Left forelimb (tissue), 1 donor: ENCODE data around the gene GREM1.

Experiments used
- DNase-seq: peaks from one replicate; pipeline ENCODE4 v3.0.0-alpha.2; 2018; ENCODE audit warnings: low spot score

GREM1 gene

DNA sequence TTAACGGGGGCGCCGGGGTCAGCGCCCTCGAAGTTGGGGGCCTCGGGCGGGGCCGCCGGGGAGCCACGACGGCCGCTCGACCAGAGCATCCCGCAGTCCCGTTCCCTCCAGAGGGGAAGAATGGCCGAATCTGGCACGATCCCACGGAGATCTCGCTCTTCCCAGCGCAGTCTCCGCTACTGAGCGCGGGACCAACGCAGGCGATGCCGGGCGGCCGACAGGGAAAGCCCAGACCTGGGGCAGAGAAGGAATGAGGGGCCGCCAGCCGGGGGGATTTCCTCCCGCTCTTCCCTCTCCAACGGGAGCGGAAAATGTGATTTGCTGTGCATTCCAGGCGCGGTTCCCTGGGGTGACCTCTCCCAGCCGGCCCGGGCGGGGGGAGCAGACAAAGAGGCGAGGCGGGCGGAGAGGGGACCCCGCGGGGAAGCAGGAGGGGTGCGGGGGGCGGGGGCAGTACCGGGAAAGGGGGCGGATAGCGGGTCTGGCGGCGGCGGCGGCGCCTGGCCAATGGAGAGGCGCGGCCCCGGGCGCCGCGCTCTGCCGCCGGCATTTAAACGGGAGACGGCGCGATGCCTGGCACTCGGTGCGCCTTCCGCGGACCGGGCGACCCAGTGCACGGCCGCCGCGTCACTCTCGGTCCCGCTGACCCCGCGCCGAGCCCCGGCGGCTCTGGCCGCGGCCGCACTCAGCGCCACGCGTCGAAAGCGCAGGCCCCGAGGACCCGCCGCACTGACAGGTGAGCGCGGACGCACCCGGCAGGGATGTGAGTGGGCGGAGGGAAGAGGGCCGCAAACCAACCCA is at the start of gene GREM1:
TSS of gene GREM1 (plus strand) at position 579 of the 801 bp plus-strand sequence. CDS start 12,687 bp downstream, outside the sequence.
- peak; percentile 66 for DNase-seq

DNA sequence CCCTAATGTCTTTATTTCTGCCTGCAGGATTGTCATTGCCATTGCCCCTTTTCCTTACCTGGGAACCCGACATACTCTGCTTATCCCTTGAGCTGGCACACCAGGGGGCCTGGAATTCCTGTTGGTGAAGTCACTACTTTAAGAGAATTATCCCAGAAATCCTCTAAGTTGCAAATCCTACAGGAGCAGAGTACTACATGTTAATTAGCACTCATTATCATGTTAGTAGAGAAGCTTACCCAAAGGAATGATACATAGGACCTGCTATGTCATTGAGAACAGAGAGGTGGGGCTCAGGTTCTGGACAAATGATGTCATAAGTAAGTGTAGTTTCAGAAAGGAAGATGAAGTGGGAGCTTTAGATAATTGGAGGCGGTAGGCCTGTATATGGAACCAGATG is 48.9 kb upstream of the GREM1 start:
- no peak for DNase-seq

DNA sequence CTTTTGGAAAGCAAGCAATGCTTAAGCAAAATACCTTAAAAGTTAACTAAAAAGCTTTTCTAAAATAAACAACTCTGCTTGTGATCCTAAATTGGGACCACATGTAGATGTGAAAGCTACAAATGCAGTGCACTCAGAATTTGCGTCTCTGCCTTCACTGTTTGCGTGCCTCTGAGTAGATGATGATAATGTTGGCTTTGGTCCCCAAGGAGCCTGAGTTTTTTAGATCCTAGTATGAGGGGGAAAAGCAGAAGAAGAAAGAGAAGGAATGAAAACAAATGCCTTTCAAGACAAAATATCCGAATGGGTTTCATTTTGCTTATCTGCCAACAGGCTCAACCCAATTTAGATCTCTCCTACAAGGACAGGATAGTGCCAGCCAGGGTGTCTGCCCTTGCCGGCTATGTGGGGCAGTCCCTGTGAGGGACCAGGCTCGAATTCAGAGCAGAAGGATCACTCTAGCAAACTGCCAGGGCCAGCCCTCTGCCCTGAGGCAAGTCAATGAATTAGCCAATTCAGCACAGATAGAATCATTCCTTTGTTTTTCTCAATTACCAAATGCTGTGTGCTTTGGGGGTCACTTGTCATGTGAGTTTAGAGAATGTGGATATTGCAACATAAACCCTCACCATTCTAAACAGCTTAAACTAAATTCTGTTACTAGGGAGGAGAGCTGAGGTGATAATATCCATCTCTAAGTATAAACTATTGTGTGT is 47.8 kb upstream of the GREM1 start:
- no peak for DNase-seq

DNA sequence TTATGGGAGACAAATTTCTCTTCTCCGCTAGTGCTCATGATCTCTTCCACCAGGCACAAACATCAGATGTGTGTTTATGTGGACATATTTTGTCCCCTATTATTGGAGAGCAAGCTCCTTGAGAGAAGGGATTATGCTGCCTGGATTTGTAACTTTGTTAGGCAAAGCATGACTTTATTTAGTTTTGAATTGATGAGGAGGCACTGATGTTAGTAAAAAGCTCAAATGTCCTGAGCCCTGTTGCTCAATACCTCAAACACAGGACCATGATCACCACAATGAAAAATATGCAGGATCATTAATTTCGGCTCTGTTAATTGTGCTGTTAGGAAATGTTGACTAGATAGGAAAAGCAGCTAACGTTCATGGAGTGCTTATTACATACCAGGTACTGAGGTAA is 47.2 kb upstream of the GREM1 start:
- no peak for DNase-seq

DNA sequence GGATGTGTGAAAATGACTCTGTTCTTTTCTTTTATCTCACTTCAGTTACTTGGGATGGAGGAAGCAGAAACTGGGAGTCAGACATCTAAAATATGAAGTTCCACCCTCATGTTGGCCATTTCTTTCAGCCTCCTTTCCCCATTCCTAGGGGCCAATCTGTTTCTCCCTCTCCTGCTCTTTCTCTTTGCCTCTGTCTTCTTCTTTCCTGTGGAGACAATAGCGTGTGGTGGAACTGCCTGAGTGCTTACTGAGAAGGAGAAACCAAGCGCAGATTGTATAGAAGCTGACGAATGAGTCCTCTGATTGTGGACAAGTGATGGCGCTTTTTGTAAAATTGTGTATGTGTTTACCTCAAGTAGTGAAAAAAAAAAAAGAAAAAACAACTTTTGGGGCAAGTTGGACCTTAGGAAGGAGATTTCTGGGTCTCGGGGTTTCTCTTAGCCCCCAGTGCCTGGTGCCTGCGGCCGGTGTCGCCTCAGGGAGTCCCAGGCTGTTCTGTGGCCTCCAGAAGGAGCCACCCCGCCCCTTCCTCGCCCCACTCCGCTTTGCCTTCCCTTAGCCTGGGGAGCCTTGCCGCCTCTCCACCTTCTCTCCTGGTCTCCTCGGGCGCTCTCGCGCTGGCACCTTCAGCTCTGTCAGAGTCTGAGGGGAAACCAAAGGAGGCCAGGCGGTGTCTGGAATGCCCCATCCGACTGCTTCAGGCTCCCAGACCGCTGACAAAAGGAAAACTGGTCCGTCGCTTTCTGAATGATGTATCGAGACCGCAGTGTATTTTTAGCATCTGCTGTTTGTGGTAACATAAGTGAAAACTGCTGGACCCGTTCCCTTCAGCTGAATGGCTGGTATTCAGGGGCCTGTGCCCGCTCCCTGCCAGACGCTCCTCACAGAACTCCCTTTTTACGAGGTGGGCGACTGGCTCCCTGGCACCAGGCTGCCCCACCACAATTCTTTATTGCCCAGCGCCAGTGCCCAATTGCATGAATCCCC is 46.2 kb upstream of the GREM1 start:
- no peak for DNase-seq

- no peak for DNase-seq
Observed at GRCh38 chr15:32674681-32675080, 43.1 kb upstream of the GREM1 start.

DNA sequence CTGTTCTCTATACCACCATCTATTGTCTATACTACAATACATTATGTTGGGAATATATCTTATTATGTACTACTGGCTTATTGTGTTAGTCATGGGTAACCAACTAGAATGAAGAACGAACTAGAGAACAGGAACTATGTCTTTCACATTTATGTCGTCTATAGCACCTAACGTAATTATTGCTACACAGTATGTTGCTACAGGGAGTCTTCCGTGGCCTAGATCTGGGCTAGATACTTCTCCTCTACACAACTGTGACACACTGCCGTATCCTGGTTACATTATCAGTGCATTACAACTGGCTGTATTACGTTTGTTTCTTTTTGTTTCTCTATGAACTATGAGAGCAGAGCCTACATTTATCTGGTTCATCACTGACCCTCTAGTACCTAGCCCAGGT is 42.3 kb upstream of the GREM1 start:
- no peak for DNase-seq

GRCh38 chr15:32676169-32676568 is 41.6 kb upstream of the GREM1 start:
- DNase-seq: no peak

DNA sequence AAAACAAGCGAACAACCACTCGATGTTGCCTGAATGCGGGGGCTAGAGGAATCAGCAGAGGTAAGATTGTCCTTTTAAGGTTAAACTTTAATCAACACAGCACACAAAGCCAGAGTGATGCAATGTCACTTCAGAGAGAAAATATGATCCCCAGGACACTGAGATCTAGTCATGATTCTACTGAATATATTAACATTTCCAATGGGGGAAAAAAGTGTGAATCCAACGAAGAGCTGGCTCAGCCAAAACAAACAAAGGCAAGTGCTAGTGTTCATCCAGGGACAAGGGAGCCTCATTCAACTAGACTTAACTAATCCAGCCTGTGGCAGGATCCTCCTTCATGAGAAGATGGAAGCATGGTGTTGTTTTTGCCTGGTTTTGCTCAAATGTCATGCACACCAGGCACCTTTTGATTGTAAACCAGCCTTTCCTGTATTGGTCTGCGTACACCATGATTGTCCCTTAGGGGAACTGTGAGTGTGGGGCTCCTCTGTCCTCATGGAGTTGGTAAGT is 40.5 kb upstream of the GREM1 start:
- no peak for DNase-seq

- DNase-seq: no peak
Observed at GRCh38 chr15:32679298-32679690, 38.5 kb upstream of the GREM1 start.

- no peak for DNase-seq
Observed at GRCh38 chr15:32682569-32682968, 35.2 kb upstream of the GREM1 start.

DNA sequence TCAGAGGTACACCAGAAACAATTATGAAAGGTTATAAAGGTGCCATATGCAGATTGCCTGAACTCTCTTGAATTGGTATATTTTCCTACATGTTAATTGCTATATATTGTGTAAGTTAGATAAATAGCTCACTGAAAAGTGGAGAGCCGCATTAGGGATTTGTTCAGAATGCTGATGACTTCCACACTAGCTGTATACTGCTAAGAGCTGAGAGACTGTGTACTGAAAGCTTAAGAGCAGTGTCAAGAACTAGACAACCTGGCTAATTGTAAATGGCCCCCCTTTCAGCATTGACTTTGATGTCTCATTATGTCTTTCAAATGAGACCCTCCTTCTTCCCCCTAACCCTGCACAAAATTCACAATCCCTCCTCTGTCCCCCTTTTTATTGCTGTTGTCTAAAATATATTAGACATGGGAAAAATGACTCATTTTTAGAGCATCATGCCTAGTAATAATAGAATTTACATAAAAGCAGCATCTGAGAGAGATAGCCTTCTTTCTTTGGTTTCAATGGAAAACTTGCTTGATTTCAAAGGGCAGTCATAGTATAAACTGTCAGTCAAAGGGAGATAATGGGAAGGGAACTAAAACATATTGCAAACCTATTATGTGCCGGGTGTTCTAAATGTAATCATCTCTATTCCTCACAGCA is 34.7 kb upstream of the GREM1 start:
- DNase-seq: no peak

DNA sequence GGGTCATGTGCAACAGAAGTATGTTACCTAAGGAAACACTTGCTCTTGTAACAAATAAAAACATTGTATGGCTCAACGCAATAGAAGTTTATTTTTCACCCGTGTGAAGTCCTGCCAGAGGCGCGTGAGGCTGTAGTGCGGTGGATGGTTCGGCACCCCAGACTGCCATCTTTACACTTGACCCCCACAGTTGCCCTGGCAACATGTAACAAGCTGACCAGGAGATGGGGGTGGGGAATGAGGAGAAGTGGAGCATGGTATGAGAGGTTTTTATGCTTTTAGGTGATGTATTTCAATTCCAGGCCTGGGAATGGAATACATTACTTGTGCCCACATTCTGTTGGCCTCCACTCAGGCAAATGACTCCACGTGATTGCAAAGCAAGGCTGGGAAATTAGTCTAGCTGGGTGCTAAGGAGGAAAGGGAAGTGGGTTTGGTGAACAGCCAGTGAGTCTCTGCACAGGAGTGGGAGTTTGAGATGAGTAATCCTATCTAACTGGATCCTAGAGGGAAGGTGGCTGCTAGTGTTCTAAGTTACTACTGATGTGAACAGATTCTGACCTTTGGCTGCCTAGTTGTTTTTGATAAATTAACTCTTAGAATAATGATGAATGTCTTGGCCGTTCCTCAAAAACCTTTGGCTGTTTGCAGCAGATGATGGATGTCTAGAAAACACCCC is 33.8 kb upstream of the GREM1 start:
- DNase-seq: no peak

GRCh38 chr15:32685576-32685975 is 32.2 kb upstream of the GREM1 start:
- DNase-seq: no peak

- no peak for DNase-seq
Observed at GRCh38 chr15:32687556-32687955, 30.2 kb upstream of the GREM1 start.

- DNase-seq: no peak
Observed at GRCh38 chr15:32688151-32688639, 29.6 kb upstream of the GREM1 start.

GRCh38 chr15:32690941-32691688 is 26.7 kb upstream of the GREM1 start:
- no peak for DNase-seq

GRCh38 chr15:32691689-32692038 is 26.1 kb upstream of the GREM1 start:
- no peak for DNase-seq

GRCh38 chr15:32692286-32692685 is 25.5 kb upstream of the GREM1 start:
- no peak for DNase-seq
